ENCODE results near the gene HPX.

DNA sequence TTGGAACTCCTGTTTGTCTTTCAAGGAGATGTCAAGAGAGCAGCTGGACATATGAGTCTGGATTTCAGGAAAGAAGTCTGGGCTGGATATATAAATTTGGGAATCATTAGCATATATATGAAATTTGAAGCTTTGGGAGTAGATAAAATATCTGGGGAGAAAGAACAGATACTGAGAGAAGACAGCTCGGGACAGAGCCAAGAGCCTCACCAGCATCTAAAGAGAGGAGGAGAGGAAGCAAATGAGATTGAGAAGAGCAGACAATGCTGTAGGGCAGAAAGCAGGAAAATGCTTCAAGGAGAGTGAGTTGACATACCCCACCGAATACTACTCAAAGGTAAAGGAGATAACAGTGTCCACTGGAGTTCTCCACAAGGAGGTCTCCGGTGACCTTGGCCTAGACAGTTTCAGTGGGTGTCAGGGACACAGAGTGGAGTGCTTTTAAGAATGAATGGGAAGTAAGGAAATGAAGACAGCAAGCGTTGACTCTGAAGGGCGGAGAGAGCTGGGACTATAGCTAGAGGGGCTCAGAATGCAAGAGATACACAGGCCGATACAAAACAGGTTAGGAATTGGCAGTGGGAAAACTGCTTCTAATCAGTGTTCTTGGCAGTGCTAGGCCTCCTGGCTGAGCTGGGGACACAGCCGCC lies 22.8 kb downstream of the HPX start:
- TF ChIP-seq CTCF (IDR thresholded peaks at IDR 0.05 in 8 of 11, conservative IDR thresholded peaks at IDR 0.05 in 3 of 11), result no peak
- TF ChIP-seq POLR2AphosphoS5 (IDR thresholded peaks at IDR 0.05), result no peak
